ENCODE measurements around the gene SPNS3.

- TF ChIP-seq CTCF (IDR thresholded peaks at IDR 0.05) (no peak), POLR2A (IDR thresholded peaks at IDR 0.05) (no peak)
These were observed 74.5 kb downstream of the SPNS3 start for GRCh38 chr17:4508207-4508606.
